Mucosa of descending colon (tissue), 3 donors: Measurements from ENCODE around the gene TPR. TPM values are rescaled to one million over a fixed set of nuclear protein-coding genes. Genes with fewer than 3 reads are reported as not detected.

ENCODE experiments used
- ATAC-seq: fragments of 200-7000 bp; cut with Tn5 transposase; one replicate; pipeline ENCODE4 v1.9.1; 2020; ENCODE audit warnings: mild to moderate bottlenecking, moderate library complexity
- DNase-seq, 3 donors: peaks; one replicate each; pipeline ENCODE4 v3.0.0-alpha.2; 2020
- H3K36me3 ChIP-seq: fragments of 200-600 bp; one replicate; pipeline ENCODE4 v1.8.0; 2021; ENCODE audit warnings: low read depth, mild to moderate bottlenecking
- H3K4me1 ChIP-seq: fragments of 200-600 bp; one replicate; pipeline ENCODE4 v1.8.0; 2021; ENCODE audit warnings: low read depth, mild to moderate bottlenecking
- H3K4me3 ChIP-seq: fragments of 200-600 bp; one replicate; pipeline ENCODE4 v1.8.0; 2021; ENCODE audit warnings: mild to moderate bottlenecking
- H3K9me3 ChIP-seq: fragments of 200-600 bp; one replicate; pipeline ENCODE4 v1.8.0; 2021; ENCODE audit warnings: mild to moderate bottlenecking
- CTCF ChIP-seq: fragments of 200-600 bp; IDR thresholded peaks from one replicate; pipeline ENCODE4 v1.8.0; 2022; ENCODE audit warnings: antibody characterized with exemption, mild to moderate bottlenecking
- intact Hi-C, 2 donors: fragments of 100-400 bp; cut with DNase I in 1 of 2; cut with micrococcal nuclease in 1 of 2; formaldehyde crosslinking; loops; one replicate each; pipeline versions ENCODE4 v1.11.0 to v1.11.1; 2022; cut with DNase I, micrococcal nuclease
- total RNA-seq, 3 donors: library from RNA; stranded (reverse); fragmentation: NEBNext Ultra II Directional in 2 of 3; extraction: Animal tissue kit (Norgen Biotek cat#: 25700) in 2 of 3; gene quantifications; one replicate each; pipeline versions ENCODE4 v1.2.1 to v1.2.4, GENCODE V29; 2021 to 2023
- donor health status: DM: no; HTN: no; CAD: no; lungs with moderate emphysema.
- donor health status: DM: no; HTN: no; CAD: no.
- donor health status: DM: no; HTN: yes; CAD: no.

TPR gene
- total RNA-seq, 3 donors from 2014 or later = 68.3 to 90.1 (median 78.3) TPM

DNA sequence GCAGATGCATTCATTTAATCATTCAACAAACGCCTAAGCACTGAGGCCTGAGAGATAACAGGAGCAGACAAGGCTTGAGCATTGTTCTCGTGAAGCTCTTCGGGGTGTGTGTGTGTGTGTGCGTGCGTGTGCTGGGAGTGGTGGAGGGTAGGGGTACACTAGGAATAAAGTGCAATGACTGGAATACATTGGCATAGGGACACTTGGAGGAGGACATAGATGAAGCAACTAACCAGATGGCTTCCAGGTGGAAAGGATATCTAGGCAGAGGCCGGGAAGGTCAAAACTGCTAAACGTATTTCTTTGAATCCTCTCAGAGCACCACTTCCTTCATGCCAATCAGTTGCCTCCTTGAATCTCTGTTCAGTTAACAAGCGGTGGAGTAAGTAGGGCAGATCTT lies 92.6 kb downstream of the TPR start:
- no peaks in the 10 kb centered on the region for H3K36me3 ChIP-seq
- no peak overlapping the region for H3K4me3 ChIP-seq
- no peak for TF ChIP-seq CTCF
- ATAC-seq (no peak), DNase-seq (no peak)
- H3K9me3 ChIP-seq = no peaks in the 10 kb centered on the region
- intact Hi-C loops = no loop called here
- no peaks in the 10 kb centered on the region for H3K4me1 ChIP-seq

- TF ChIP-seq CTCF = no peak
- H3K4me1 ChIP-seq = no peaks in the 10 kb centered on the region
- no peaks in the 10 kb centered on the region for H3K36me3 ChIP-seq
- no peak overlapping the region for H3K4me3 ChIP-seq
- no peak for ATAC-seq
- H3K9me3 ChIP-seq = no peaks in the 10 kb centered on the region
- DNase-seq = no peak
- intact Hi-C loops = no loop called here
These were observed 99.2 kb downstream of the TPR start for GRCh38 chr1:186275822-186276221.

DNA sequence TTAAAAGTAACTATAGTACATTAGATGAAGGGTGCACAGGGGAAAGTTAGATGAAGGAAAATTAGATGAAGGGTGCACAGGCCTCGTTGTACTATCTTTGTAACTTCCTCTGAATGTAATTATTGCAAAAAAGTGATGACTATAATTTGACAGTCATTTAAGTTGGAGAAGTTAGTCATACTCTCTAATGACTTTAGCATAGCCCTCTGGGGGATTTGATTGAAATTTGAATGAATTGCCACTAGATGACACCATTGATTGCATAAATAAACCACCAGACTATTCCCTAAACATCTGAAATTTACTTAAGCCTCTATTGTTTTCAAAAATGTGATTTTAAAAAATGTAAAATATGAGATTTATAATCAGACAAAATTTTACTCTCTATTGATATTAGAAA lies 102.6 kb downstream of the TPR start:
- no peak for ATAC-seq
- no peak for TF ChIP-seq CTCF
- no peaks in the 10 kb centered on the region for H3K9me3 ChIP-seq
- intact Hi-C loops = no loop called here
- H3K4me3 ChIP-seq = no peak overlapping the region
- H3K4me1 ChIP-seq = no peaks in the 10 kb centered on the region
- no peak for DNase-seq
- H3K36me3 ChIP-seq = no peaks in the 10 kb centered on the region

DNA sequence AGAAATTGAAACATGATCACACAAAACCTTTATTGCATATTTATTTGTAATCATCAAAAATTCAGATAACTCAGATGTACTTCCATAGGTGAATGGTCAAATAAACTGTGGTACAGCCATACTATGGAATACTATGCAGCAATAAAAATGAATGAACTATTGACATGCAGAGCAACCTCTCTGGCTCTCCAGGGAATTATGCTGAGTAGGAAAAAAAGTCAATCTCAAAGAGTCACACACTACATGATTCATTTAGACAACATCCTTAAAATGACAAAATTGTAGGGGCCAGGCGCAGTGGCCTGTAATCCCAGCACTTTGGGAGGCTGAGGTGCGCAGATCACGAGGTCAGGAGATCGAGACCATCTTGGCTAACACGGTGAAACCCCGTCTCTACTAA lies 104.0 kb downstream of the TPR start:
- ATAC-seq (no peak), DNase-seq (no peak)
- intact Hi-C loops = no loop called here
- Histone ChIP-seq H3K9me3 (no peaks in the 10 kb centered on the region), H3K4me1 (no peaks in the 10 kb centered on the region), H3K4me3 (no peak overlapping the region), H3K36me3 (no peaks in the 10 kb centered on the region)
- TF ChIP-seq CTCF = no peak

Other genes with a start within 250 kb of the TPR start
- under 1 TPM in 2 of 3 donors, not detected in 1; 0.10 to 0.32 TPM for gene PRG4, start 79.0 kb downstream of the TPR start, total RNA-seq
- gene ODR4, start 585 bp upstream of the TPR start, total RNA-seq = 10 to 100 TPM; 18.9 to 22.6 (median 22.0) TPM
- not detected for gene PDC, start 85.9 kb upstream of the TPR start, total RNA-seq